ENCODE data around the gene BCL11B.

BCL11B gene

DNA sequence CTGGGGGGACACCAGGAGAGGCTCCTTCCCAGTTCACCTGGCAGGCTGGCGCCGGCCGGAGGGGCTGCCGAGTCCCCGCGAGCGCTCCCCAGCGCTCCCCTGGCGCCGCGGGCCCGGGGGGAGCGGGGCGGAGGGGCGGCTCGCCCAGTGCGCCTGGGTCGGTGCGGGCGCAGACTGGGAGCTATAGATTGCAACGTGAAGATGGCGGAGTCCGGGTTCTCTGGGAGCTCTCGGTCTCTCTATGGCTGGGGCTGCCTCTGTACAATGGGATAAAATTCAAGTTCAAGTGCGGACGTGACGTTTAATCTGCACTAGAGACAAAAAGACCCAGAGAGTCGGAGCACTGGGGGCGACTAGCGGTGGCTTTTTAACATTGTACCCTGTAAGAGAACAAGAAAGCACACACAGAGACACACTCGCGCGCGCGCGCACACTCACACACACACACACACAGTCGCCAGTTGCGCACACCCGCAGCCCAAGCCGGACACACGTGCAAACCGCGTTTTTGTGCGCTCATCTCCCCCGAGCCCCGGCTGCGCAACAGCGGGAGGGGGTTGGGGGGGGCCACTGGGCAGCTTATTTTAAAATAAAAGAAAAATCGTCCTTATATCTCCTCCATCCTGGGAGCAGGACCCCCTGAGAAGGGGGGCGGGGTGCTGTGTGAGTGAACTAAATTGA lies at the start of gene BCL11B:
Gene BCL11B, minus strand, starts transcription at position 247 of the 681 bp plus-strand sequence. CDS start 979 bp downstream, outside the sequence.
- peak; percentile 67 for DNase-seq (ENCODE audit: low spot score)

DNA sequence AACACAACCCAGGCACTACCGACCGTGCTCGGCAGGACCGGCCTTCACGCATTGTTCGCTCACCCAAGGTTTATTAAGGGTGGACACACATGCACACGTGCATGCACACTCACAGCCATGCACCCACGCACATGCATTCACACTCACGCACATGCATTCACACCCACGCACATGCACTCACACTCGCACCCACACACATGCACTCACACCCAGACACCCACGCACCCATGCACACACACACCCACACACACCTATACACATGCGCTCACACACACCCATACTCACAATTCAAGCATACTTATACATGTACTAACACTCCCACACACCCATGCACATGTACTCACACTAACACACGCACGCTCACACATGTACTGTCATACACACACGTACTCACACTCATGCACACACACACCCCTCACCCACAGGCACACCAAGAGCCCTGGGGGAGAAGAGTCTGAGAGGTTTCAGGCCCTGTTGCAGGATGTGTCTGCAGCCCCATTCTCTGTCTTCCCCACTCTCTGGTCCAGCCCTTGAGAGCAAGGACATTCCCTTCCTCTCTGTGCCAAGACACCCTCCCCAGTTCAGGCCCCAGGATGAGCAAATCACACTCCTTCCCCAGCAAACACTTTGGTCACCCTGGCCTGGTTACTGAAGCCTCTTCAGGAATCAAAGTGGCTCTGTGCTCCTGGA lies 49.4 kb upstream of the BCL11B start:
- no peak for DNase-seq (ENCODE audit: low spot score)

DNA sequence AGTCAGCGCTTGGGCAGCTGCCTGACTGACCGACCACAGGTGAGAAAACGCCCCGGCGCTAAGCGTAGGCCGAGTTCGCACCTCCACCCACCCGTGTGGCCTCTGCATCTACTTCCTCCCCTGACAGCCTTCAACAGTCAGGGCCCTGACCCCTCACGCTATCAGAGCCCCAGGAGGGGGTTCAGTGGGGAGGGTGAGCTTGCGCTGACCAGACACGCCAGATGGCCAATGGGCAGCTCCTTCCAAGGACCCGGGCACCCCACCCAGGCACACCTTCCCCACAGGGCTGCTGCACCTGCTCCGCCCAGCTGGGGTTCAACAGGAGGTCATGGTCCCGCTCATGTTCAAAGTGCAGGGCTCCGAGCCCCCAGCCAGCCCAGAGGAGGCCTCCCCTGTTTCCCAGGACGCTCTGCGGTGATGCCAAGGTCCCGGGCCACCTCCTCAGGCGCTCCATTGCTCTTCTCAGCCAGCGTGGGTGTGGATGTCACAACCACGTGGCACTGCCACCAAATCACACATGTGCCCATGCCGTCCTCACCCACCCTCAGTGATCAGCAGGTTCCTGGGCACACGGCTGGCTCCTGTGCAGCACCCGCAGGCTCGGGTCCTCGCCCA lies 48.7 kb upstream of the BCL11B start:
- no peak for DNase-seq (ENCODE audit: low spot score)

DNA sequence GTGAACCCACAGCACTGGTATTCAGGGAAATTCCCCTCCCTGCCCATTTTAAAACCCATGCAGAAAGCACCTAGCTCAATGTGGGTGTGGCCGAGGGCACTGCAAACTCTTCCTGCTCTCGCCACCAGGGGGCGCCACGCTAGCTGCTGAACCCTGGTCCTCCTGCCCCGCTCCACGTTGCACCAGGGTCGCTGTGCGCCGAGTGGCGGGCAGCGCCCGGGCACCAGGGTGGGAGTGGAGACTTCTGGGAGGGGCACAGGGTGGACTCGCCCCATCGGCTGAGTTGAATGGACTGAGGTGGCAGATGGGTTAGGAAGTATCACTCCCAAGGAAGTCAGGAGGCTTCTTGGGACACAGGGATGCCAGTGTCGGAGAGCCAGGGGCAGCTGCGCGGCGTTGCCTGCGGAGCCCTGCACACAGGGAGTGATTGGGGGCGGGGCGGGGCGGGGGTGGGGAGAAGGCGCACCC lies 48.1 kb upstream of the BCL11B start:
- DNase-seq (ENCODE audit: low spot score) = peak; percentile 36

DNA sequence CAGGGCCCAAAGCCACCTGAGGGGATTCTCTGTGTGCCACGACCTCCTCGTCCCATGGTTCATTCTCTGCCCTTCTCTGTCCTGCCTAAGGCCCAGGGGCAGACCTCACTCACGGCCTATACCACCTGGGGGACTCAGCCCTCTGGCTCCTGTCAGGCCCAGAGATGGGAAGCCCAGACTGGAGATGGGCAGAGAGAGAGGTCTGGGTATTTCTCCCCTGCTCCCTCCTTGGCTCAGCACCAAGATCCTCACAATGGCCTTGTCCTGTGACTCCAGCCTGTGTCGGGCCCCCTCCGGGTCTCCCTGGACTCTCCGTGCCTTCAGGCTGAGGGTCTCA lies 46.9 kb upstream of the BCL11B start:
- DNase-seq (ENCODE audit: low spot score) = no peak

DNA sequence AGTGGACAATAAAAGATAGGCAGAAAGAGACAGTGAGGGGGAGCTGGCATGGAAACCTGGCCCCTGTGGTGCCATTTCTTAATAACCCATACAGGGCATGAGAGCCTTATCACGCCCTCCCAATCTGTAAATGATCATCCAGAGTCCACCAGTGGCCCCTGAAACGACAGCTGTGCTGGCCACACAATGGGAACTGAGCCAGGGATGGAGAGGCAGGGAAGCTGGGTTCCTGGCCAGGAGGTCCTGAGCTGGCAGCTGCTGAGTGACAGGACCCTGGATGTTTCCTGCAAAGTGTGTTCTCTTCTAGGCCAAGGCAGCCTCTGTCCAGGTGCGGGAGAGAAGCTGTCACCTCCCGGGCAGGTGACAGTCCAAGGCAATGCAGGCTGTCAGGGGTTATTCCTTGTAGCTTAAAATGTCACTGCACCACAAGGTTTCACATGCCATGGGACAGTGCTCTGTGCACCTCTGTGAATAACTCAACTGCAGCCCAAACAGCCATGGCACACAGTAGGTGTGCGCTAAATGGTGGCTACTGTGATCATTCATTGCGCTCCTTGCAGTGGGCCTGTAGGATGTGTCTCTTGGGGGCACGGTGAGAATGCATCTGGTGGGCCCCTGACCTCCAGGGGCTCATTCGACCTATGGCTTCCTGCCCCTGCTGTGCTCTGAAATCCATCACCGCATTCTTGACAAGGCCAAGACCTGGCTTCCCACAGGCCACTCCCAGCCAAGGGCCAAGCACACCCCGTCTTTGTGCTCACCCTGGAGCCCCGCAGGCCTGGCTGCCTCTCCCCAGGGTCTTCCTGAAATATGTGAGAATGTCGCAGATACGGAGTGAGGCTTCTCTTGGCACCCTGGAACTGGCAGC lies 46.3 kb upstream of the BCL11B start:
- no peak for DNase-seq (ENCODE audit: low spot score)

DNA sequence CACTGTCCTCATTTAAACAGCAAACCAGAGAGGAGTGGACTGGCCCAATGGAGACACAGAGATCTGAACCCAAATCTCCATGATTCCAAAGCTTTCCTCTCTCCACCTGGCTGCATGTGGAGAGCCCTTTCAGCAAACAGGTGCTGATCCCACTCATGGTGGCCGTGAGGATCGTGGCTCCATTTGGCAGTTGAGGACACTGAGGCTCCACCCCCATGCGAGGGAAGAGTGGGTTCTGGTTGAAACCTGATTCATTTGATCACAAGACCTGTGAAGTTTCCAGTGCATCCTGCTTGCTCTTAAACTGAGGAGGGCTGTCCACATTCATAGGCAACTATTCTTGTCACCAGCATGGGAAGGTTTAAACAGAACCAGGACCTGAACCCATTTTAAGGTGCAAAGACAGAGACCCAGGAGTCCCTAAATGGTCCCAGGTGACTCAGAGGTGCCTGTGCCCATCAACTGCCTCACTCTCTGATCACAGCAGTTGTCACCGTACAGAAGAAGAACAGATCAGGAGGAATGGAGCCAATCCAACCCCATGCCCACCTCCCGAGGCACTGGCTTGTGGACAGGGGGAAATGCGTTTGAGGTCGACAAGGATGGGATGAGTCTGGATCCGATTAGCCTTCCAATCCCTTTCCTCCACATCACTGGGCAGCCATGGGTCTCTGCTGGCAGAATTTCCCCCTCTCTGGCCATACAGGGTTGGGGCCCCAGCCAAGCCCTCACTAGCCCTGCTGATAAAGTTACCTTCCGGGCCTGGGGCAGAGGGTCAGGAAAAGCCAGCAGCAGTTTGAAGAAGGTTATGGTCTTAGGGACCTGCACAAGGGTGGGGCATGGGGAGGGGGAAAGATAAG lies 45.5 kb upstream of the BCL11B start:
- no peak for DNase-seq (ENCODE audit: low spot score)

DNA sequence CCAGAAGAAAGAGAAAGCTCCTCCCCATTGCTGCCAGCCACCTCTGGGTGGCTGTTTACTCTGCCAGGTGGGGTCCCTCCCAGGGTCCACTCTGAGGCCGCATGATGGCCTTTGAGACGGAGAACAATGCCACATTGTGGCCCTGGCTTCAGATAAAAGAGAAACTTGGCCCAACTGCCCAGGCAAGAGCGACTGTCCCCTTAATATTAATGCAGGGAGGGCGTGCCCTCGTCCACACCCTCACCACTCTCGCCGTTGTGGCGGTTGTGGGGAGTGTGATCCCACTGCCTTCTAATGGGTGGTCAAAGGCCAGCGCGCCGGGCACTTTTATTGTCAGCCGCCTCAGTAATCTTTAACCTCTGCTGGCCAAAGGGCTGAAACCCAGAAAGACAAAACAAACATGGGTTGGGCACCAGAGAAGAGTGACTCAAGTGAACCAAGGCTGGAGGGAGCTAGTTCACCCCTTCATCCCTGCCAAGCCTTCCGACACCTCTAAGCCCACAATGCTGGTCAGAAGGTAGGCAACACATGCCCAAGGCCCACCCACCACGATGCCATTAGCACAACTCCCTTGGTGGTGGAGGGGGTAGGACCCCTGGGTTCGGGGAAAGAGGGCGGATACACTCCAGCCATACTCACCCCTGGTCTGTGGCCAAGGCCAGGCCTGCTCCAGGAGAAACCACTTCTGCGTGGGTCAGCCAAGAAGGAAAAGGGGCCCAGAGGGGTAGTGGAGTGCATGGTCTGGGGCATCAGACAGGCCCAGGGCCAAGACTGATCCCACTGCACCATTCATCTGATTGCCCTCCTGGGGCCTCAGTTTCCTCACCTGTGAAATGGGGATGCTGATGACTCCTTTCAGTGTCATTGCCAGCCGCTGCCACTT lies 44.5 kb upstream of the BCL11B start:
- DNase-seq (ENCODE audit: low spot score) = no peak

DNA sequence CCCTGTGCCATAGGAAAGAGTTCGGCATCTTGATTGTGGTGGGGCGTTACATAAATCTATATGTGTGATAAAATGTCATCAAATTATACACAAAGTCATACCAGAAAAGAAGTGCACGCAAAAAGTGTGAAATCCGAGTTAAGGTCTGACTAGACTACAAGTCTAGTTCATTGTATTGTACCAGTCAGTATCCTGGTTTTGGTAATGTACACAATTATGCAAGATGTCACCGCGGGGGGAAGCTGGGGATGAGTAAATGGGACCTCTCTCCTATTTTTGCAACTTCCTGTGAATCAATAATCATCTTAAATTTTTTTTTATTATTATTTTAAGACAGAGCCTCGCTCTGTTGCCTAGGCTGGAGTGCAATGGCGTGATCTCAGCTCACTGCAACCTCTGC lies 43.2 kb upstream of the BCL11B start:
- no peak for DNase-seq (ENCODE audit: low spot score)

DNA sequence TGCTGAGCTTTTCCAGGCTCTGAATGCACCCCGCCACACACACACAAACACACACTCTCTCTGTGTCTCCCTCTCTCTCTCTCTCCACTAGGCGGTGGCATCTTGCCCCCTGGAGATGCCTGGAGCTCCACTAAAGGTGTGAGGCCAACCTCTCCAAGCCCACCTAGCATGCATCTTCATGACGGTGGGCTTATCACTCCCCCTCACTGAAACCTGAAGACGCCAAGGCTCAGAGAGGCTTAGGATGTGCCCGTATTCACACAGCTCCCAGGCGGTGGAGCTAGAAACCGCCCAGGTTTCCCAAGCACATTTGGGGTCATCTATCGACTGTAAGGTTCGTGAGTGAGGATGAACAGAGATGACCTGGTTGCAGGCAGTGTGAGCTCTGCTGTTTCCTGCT lies 42.6 kb upstream of the BCL11B start:
- no peak for DNase-seq (ENCODE audit: low spot score)

DNA sequence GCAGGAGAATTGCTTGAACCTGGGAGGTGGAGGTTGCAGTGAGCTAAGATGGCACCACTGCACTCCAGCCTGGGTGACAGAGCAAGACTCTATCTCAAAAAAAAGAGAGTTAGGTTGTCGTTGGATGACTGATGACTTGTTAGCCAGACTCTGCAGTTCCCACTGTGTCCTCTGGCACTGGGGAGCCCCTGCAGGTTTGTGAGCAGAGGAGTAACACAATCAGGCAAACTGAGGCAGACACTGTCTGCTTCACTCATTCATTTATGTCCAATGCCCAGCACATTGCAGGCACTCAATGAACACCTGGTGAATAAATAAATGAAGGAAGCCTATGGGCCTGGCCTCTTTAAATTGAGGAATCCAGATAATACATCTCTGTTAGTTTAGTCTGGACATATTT lies 41.2 kb upstream of the BCL11B start:
- DNase-seq (ENCODE audit: low spot score) = no peak

DNA sequence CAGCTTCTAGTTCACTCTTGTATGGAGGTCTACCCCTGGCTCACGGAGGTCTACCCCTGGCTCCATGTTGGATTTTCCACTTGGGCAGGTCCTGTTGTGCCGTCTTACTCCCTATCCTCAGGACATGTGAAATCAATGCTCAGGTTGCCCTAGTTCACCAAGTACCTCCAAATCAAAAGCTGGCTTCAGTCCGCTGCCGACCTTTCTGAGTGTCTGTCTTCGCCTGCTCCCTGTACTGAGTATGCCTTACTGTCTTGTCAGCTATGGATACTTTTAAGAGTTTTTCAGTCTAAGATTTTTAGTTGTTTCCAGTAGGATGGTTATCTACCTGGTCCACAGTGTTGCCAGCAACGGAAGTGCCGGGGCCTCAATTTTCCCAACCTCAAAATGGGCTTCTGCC lies 40.1 kb upstream of the BCL11B start:
- DNase-seq (ENCODE audit: low spot score) = no peak

DNA sequence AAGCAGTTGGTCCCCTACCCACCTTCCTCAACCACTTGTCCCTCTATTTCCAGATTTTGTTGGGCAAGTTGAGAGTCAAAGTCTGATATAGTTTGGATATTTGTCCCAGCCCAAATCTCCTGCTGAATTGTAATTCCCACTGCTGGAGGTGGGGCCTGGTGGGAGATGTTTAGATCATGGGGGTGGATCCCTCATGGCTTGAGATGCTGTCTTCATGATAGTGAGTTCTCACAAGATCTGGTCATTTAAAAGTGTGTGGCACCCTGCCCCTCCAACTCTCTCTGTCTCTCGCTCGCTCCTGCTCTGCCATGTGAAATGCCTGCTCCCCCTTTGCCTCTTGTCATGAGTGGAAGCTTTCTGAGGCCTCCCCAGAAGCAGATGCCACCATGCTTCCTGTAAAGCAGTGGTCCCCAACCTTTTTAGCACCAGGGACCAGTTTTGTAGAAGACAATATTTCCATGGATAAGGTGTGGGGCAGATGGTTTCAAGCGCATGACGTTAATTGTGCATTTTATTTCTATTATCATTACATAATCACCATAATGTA lies 37.3 kb upstream of the BCL11B start:
- no peak for DNase-seq (ENCODE audit: low spot score)

DNA sequence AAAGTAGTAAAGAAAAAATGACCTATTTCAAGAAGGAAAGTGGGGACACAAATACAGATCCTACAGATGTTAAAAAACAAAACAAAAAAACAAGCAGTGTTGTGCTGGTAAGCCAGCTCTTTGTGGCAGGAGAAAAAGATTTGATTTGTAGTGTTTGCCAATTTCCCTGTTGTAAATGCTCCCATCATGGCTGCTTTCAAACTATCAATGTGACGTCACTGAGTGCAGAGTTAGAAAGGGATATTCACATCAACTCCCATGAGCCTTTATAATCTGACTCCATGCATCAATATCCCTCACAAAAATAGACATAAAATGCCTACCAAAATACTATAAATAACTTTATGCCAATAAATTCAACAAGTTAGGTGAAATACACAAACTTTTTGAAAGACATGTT lies 32.2 kb upstream of the BCL11B start:
- no peak for DNase-seq (ENCODE audit: low spot score)

DNA sequence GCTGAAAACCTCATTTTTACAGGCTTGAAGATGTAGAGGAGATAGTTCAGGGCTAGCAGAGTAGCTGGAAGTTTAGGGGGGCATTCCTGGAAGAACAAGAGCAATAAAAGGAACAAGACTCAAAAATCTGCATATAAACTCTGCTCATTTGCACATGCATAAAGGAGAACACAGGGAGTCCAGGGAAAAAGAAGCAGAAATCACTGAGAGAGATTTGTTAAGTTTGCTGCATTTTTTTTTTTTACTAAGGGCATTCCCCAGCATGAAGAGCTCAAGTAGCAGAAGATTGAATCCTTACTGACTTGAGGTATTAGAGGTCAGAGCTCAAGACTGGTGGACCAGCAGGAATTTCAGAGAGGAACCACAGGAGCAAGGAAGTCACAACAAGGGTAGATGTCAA lies 28.2 kb upstream of the BCL11B start:
- DNase-seq (ENCODE audit: low spot score) = no peak

DNA sequence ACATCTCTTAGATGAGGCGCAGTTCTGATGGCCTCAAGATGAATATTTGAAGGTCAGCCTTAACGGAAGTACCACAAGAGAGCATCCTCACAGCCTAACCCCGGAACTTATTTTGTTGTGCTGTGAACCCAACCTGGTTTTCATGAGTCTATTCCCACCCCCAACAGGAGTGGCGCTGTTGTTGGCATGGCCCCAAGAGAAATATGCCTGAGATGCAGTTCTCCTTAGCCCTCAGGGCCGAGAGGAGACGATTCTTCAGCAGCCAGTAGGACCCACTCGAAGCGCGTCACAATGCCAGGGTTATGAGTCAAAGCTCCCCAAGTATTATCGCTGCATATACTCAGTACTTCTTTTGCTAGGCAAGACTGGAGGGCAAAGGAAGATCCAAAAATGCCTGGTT lies 24.5 kb upstream of the BCL11B start:
- no peak for DNase-seq (ENCODE audit: low spot score)

DNA sequence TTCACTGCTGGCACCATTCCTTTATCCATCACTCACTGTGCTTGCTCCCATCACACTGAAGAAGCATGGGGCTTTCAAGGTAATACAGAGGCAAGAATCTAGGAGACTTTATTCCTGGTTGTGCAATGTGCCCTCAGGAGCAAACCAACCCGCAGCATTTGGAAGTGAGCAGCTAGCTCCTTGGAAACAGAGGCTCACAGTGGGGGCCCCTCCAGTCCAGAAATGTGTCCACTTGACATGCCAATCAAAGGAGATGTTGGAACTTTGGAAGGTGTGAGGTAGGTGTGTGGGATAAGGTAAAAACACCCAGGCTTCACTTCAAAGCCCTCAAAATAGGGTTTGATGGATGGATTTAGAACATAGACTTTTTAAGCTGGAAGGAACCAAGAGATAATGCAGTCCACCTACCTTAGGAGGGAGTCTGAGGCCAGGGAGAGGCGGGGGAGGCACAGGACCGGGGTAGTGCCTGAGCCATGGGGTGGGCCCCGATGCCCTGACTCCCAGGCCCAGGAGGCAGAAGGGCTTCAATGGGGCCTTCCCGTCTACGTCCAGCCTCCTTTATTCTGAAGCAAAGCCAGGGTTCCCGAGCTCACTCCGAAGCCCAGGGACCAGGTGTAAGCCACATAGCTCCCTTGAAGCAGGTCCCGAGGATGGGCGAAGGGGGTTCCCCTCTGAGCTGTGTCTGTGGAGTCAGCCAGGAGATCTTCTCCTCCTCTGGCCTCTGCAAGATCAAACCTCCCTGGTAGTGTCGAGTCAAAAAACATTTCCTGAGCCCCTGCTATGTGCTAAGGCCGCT lies 17.6 kb upstream of the BCL11B start:
- no peak for DNase-seq (ENCODE audit: low spot score)

DNA sequence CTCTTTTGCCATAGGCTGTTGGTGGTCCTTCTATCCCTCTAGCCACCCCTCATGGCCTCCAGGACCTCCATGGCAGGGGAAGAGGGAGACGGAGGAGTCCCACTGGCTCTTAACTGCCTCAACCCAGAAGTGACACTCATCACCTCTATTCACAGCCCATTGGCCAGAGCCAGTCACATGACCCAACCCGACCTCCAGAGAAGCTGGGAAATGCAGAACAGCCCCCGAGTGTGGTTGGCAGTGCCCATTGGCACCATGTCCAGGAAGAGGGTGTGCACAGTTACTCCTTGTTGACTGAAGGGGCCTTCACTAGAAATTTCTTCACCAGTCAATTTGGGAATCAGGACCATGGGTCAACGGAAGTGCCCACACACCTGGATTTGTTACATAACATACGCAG lies 17.0 kb upstream of the BCL11B start:
- DNase-seq (ENCODE audit: low spot score) = no peak

DNA sequence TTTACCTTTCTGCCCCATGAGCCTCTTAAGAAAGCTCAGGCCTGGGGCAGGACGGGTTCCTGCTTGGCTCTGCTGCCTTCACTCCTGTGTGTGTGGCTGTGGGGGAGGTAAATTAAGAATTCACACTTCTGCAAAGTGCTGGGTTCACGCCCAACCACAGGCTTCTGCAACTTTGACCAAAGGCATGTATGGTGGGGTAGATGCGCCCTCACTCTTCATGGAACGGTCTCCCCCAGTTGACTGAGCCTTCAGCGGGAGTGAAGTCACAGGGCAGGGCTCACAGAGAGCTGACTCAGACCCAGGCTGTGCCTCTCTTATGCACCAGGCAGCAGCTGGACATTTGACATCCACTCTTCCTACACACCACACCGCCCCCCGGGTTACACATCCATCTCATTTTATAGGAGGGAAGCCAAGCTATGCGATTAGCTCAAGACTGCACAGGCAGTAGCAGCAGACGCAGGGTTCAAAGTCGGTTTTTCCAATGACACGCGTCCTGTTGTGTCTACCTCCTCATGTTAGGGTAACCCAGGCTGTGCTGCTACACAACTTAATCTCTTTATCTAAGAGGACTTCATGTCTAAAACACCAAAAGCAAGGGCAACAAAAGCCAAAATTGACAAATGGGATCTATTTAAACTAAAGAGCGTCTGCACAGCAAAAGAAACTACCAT lies 15.4 kb upstream of the BCL11B start:
- DNase-seq (ENCODE audit: low spot score) = no peak

Data from cerebellar cortex (tissue), 1 donor.